ENCODE measurements around the gene RPL26. TPM values are rescaled to one million over a fixed set of nuclear protein-coding genes. Genes with fewer than 3 reads are reported as not detected.
"Not testable (repeated sequence)": the region's sequence is repeated elsewhere in the genome, so short reads cannot be mapped to it uniquely, and the experiment has no call there.

RPL26 gene
- total RNA-seq, 4 donors from 2014 or later = 2,192 to 15,169 (median 5,752) TPM

DNA sequence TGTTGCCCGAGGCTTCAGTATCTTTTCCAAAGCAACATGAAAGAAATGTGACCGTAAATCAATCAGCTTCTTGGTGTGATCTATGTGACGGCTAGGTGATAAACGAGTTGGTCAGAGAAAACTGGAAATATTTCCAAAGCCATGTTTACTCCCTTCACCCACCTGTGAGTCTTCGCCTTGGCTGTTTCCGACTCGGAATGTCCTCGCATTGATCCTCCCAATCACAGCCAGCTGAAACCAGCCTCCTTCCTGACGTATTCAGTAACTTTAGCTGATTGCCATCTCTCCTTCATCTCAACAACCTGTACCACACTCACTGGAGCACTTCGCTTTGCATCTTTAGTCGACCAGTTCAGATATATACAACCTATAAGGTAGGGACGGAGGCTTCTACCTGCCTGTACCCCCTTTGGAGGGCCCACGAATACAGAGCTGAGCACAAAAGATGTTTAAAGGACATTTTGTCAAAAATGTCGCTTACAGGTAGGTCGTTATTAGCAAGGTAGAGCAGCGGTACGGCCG, 7.2 kb downstream of the RPL26 start:
- intact Hi-C loops (cut with DNase I; ENCODE audit: low total_unique reads) = no loop called here
- H3K27ac ChIP-seq = peak overlapping the region; percentile 82 to 87
- H3K4me1 ChIP-seq = peaks cover 0 to 9% of the 10 kb centered on the region in 2 donors
- H3K36me3 ChIP-seq = no peaks in the 10 kb centered on the region
- H3K9me3 ChIP-seq = no peaks in the 10 kb centered on the region
- TF ChIP-seq POLR2A (IDR thresholded peaks at IDR 0.05) = no peak
- TF ChIP-seq, protein P1, sequence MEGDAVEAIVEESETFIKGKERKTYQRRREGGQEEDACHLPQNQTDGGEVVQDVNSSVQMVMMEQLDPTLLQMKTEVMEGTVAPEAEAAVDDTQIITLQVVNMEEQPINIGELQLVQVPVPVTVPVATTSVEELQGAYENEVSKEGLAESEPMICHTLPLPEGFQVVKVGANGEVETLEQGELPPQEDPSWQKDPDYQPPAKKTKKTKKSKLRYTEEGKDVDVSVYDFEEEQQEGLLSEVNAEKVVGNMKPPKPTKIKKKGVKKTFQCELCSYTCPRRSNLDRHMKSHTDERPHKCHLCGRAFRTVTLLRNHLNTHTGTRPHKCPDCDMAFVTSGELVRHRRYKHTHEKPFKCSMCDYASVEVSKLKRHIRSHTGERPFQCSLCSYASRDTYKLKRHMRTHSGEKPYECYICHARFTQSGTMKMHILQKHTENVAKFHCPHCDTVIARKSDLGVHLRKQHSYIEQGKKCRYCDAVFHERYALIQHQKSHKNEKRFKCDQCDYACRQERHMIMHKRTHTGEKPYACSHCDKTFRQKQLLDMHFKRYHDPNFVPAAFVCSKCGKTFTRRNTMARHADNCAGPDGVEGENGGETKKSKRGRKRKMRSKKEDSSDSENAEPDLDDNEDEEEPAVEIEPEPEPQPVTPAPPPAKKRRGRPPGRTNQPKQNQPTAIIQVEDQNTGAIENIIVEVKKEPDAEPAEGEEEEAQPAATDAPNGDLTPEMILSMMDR (IDR thresholded peaks at IDR 0.05) = no peak
- H3K27me3 ChIP-seq = no peaks in the 10 kb centered on the region
- H3K4me3 ChIP-seq = peak overlapping the region; percentile 56 to 71
- no peak for DNase-seq

DNA sequence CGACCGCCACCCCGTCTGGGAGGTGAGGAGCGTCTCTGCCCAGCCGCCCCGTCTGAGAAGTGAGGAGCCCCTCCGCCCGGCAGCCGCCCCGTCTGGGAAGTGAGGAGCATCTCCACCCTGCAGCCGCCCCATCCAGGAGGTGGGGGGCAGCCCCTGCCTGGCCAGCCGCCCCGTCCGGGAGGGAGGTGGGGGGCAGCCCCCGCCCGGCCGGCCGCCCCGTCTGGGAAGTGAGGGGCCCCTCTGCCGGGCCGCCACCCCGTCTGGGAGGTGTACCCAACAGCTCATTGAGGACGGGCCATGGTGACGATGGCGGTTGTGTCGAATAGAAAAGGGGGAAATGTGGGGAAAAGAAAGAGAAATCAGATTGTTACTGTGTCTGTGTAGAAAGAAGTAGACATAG, 9.1 kb downstream of the RPL26 start:
- DNase-seq; H3K36me3 ChIP-seq; H3K27me3 ChIP-seq; H3K4me1 ChIP-seq; intact Hi-C loops (cut with DNase I; ENCODE audit: low total_unique reads); H3K4me3 ChIP-seq; H3K27ac ChIP-seq; H3K9me3 ChIP-seq: not testable (repeated sequence)

DNA sequence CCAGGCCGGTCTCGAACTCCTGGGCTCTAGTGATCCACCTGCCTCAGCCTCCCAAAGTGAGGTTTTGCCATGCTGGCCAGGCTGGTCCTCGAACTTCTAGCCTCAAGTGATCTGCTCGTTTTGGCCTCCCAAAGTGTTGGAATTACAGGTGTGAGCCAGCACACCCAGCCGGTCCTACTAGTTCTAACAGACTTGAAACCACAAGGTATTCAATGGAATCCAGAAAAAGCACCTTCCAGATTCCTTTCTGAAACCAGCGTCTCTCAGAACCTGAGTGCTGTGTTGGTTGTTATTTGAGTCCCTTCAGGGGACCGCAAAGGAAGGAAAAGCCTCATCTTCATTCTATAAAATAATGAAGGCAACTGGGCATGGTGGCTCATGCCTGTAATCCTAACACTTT, 10.6 kb downstream of the RPL26 start:
- Histone ChIP-seq H3K4me3 (no peak overlapping the region), H3K27ac (no peak overlapping the region)
- DNase-seq = no peak

DNA sequence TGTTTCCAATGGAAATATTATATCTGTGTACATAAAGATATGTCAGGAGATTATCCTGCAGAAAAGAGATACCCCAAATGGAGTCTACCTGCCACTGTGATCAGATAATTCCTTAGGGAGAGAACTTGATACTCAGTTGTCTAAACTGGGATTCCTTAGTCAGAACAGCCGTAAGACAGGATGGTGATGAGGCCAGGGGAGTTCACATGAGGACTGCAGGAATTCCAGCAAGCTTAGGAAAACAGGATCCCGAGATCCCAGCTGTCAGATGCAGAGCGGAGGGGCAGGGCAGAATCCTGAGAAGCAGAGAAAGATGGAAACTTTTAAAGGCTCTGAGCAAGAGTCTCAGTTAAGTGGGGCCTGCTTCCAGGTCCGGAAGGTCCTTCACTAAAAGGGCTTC, 11.2 kb downstream of the RPL26 start:
- no peak for TF ChIP-seq POLR2A (IDR thresholded peaks at IDR 0.05)
- TF ChIP-seq, protein P1 (IDR thresholded peaks at IDR 0.05) = no peak
- H3K27me3 ChIP-seq = no peaks in the 10 kb centered on the region
- H3K27ac ChIP-seq = no peak overlapping the region

More for the DNA sequence above, 10.6 kb downstream of the RPL26 start:
- TF ChIP-seq, protein P1 (IDR thresholded peaks at IDR 0.05) = no peak
- TF ChIP-seq POLR2A (IDR thresholded peaks at IDR 0.05) = no peak
- intact Hi-C loops (cut with DNase I; ENCODE audit: low total_unique reads) = no loop called here
- Histone ChIP-seq H3K36me3 (no peaks in the 10 kb centered on the region), H3K4me1 (no peaks in the 10 kb centered on the region), H3K27me3 (no peaks in the 10 kb centered on the region), H3K9me3 (no peaks in the 10 kb centered on the region)

DNA sequence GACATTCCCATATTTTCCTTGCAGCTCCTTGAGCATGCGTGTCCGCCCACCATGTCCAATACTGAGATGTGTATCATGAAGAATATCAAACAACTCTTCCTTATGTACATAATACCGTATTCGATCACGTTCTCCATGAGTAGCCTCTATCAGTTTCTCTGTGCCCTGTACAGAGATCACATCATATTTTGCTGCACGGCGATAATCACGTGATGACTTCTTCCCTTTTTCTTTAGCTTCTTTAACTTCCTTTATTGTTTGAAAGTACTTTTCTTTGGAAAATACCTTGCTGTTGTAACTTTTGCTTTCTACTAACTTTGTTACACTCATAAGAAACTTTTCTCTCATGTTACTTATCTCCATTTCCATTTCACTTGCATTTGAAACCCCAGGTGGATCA, 13.0 kb downstream of the RPL26 start:
- no peak overlapping the region for H3K27ac ChIP-seq
- H3K27me3 ChIP-seq = no peaks in the 10 kb centered on the region
- no peaks in the 10 kb centered on the region for H3K9me3 ChIP-seq
- H3K36me3 ChIP-seq = no peaks in the 10 kb centered on the region
- intact Hi-C loops (cut with DNase I; ENCODE audit: low total_unique reads) = no loop called here
- TF ChIP-seq, protein P1 (IDR thresholded peaks at IDR 0.05) = no peak
- TF ChIP-seq POLR2A (IDR thresholded peaks at IDR 0.05) = no peak
- H3K4me1 ChIP-seq = no peaks in the 10 kb centered on the region
- no peak for DNase-seq
- H3K4me3 ChIP-seq = no peak overlapping the region

More for the DNA sequence above, 11.2 kb downstream of the RPL26 start:
- DNase-seq = no peak
- Histone ChIP-seq H3K4me3 (no peak overlapping the region), H3K9me3 (no peaks in the 10 kb centered on the region), H3K36me3 (no peaks in the 10 kb centered on the region), H3K4me1 (no peaks in the 10 kb centered on the region)
- intact Hi-C loops (cut with DNase I; ENCODE audit: low total_unique reads) = no loop called here

DNA sequence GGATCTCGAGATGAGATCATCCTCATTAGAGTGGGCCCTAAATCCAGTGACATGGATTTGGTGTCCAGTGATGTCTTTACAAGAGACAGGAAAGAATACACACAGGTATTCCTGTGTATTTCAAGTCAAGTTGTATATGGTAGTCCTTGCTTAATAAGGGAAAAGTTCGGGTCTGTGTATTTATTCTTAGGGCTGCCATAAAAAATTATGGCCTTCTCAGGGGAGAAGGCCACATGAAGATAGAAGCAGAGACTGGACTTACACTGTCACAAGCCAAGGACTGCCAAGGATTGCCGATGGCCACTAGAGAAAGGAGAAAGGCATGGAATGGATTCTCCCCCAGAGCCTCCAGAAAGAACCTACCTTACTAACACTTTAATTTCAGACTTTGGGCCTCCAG, 14.8 kb downstream of the RPL26 start:
- TF ChIP-seq, protein P1 (IDR thresholded peaks at IDR 0.05) = no peak
- no peak for TF ChIP-seq POLR2A (IDR thresholded peaks at IDR 0.05)
- Histone ChIP-seq H3K4me3 (no peak overlapping the region), H3K27me3 (no peaks in the 10 kb centered on the region), H3K36me3 (no peaks in the 10 kb centered on the region), H3K27ac (no peak overlapping the region), H3K9me3 (no peaks in the 10 kb centered on the region), H3K4me1 (no peaks in the 10 kb centered on the region)
- intact Hi-C loops (cut with DNase I; ENCODE audit: low total_unique reads) = no loop called here
- DNase-seq = no peak

All from uterus (tissue), 4 donors.